Lower leg skin (tissue), 4 donors: ENCODE data around the gene STUB1. TPM values are rescaled to one million over a fixed set of nuclear protein-coding genes. Genes with fewer than 3 reads are reported as not detected.

Experiments used
- DNase-seq, 2 donors: peaks; one replicate each; pipeline ENCODE4 v3.0.0-alpha.2; 2019; ENCODE audit warnings: low spot score in 2 of 2
- H3K4me3 ChIP-seq: fragments of 200-600 bp; sonication (generic); 2 replicates; pipeline ENCODE4 v1.5.1; 2017; ENCODE audit warnings: mild to moderate bottlenecking, low read depth; ENCODE audit not compliant: poor library complexity, severe bottlenecking
- POLR2A ChIP-seq, 2 donors: fragments of 450-650 bp; IDR thresholded peaks; one replicate each; pipeline ENCODE4 v1.6.1; 2016 to 2017; ENCODE audit warnings: antibody characterized with exemption in 2 of 2, mild to moderate bottlenecking in 1 of 2, moderate library complexity in 1 of 2
- WGBS, 2 donors: methylation state at CpG; one replicate each; pipeline ENCODE4 v1.1.5; 2018; 5-methylcytosine and 5-hydroxymethylcytosine counted together
- intact Hi-C: fragments of 100-400 bp; cut with DNase I; formaldehyde crosslinking; loops from one replicate; pipeline ENCODE4 v1.15.0; 2023; ENCODE audit warnings: low total_unique reads
- total RNA-seq, 4 donors: library from RNA; depleted of rRNA; stranded (reverse); fragments of >200 nt; gene quantifications; one replicate each; pipeline ENCODE4 v1.1.0, GENCODE V29; 2016
- TF ChIP-seq, protein P1 (sequence below), 3 donors: fragments of 450-650 bp; IDR thresholded peaks; one replicate each; pipeline ENCODE4 v1.5.1; 2016; ENCODE audit warnings: antibody characterized with exemption in 3 of 3, mild to moderate bottlenecking in 3 of 3, moderate library complexity in 2 of 3

STUB1 gene
- total RNA-seq, 4 donors from 2014 or later = 195 to 272 (median 198) TPM

DNA sequence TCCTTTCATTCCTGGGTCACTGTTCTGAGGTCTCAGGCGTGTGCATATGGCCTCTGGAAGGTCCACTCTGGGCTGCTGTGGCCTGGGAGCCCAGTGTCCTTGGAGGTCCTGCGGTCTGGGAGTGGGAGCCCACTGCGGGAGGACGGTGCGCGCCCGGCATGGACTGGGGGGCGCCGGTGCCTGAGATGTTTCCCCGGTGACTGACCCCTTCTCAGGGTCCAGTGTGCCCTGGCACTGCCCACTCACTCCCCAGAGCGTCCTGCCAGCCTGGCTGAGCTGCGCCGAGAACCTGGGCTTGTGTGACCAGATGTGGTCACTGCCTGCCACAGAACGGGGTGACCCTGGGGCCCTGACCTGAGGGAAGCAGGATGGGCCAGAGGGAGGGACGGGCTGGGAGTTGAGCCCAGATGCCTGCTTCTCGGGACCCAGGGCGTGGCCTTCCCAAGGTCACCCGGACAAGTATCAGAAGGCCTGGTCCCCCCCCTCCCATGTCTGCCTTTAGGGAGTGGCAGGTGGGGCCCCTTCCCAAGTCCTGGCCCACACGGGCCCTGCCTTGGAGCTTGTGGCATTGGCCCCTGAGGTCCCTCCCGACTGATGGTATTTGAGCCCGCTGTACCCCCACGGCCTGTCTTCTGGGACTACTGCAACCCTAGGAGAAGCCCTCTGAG is 5.9 kb upstream of the STUB1 start:
- DNase-seq = no peak
- intact Hi-C loops = no loop called here
- H3K4me3 ChIP-seq = no peak overlapping the region
- WGBS, 2 donors = 79 to 97% methylated on average over 13 to 20 of the region's 22 CpGs
- TF ChIP-seq, protein P1, sequence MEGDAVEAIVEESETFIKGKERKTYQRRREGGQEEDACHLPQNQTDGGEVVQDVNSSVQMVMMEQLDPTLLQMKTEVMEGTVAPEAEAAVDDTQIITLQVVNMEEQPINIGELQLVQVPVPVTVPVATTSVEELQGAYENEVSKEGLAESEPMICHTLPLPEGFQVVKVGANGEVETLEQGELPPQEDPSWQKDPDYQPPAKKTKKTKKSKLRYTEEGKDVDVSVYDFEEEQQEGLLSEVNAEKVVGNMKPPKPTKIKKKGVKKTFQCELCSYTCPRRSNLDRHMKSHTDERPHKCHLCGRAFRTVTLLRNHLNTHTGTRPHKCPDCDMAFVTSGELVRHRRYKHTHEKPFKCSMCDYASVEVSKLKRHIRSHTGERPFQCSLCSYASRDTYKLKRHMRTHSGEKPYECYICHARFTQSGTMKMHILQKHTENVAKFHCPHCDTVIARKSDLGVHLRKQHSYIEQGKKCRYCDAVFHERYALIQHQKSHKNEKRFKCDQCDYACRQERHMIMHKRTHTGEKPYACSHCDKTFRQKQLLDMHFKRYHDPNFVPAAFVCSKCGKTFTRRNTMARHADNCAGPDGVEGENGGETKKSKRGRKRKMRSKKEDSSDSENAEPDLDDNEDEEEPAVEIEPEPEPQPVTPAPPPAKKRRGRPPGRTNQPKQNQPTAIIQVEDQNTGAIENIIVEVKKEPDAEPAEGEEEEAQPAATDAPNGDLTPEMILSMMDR (IDR thresholded peaks at IDR 0.05) = no peak
- no peak for TF ChIP-seq POLR2A (IDR thresholded peaks at IDR 0.05)

DNA sequence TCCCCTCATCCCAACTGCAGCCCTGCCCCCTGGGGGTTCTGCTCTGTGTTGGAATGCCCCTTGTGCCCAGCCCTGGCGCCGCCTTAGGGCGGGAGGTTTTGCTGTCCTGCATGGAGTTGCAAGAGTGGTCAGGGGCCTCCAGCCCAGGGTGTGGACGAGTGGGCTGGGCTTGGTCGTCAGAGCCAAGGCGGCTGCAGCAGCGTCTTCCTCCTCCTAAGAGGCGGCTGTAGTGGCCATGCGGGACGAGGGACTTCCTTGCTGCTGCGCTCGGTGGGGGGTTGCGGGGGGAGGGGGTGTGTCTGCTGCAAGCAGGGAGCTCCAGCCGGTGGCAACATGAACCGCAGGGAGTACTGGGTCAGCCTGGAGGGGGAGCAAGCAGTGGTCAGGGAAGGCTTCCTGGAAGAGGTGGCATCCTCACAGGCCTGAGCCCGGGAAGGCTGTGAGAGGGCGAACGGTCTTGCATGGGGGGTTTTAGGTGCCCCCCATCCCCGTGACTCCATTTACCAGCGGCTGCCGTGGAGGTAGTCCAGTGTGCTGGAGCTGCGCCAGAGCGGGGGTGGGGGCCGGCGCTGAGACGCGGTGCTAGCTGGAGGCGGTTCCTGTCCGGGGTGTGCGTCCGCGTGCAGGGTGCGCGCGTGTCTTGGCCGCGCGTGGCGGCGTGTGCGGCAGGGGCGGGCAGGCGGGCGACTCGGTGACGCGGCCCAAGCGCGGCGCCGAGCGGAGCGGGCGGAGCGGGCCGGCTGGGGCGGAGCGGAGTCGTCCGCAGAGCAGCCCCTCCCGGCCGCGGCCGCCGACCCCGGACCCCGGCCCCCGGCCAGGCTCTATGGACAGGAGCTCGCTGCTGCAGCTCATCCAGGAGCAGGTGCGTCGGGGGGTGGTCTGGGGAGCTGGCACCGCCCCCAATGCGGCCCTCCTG is 5.0 kb upstream of the STUB1 start, which contains the start of gene RHBDL1:
RHBDL1 (plus strand) TSS at position 704 of the 916 bp plus-strand sequence; CDS start at position 824, 120 bp downstream.
- 10 to 11% methylated on average over 33 to 37 of the region's 73 CpGs for WGBS, 2 donors
- H3K4me3 ChIP-seq = no peak within 1 kb of the TSS
- DNase-seq = no peak
- TF ChIP-seq, protein P1 (IDR thresholded peaks at IDR 0.05) = no peak
- no peak for TF ChIP-seq POLR2A (IDR thresholded peaks at IDR 0.05)
- intact Hi-C loops = no loop called here

DNA sequence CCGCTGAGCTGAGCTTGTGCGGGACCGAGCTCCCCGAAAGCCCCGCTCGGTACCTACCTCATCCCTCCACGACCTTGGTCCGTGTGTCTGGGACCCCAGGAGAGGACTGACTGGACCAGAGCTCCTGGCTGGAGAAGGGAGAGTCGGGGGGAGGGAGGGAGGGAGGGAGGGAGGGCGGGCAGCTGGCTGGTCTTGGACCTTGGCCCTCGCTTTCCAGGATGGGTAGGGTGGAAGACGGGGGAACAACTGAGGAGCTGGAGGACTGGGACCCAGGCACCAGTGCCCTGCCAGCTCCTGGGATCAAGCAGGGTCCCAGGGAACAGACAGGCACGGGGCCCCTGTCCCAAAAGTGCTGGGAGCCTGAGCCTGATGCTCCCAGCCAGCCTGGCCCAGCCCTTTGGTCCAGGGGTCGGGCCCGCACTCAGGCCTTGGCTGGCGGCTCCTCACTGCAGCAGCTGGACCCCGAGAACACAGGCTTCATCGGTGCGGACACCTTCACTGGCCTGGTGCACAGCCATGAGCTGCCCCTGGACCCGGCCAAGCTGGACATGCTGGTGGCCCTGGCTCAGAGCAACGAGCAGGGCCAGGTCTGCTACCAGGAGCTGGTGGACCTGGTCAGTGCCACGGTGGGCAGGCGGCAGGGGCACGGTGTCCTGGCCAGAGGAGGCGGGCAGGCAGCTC is 4.2 kb upstream of the STUB1 start:
- DNase-seq = no peak
- intact Hi-C loops = no loop called here
- H3K4me3 ChIP-seq = no peak overlapping the region
- no peak for TF ChIP-seq POLR2A (IDR thresholded peaks at IDR 0.05)
- TF ChIP-seq, protein P1 (IDR thresholded peaks at IDR 0.05) = no peak
- 49 to 54% methylated on average over 6 to 22 of the region's 25 CpGs for WGBS, 2 donors

GRCh38 chr16:676565-676902 is 3.7 kb upstream of the STUB1 start:
- intact Hi-C loops = no loop called here
- TF ChIP-seq, protein P1 (IDR thresholded peaks at IDR 0.05) = no peak
- TF ChIP-seq POLR2A (IDR thresholded peaks at IDR 0.05) = no peak
- H3K4me3 ChIP-seq = no peak overlapping the region
- no peak for DNase-seq
- 46 to 81% methylated on average over 19 to 20 of the region's 21 CpGs for WGBS, 2 donors

- DNase-seq = peak; percentile 76 to 93
- no peak overlapping the region for H3K4me3 ChIP-seq
- intact Hi-C loops = no loop called here
- TF ChIP-seq, protein P1 (IDR thresholded peaks at IDR 0.05) = no peak
- no peak for TF ChIP-seq POLR2A (IDR thresholded peaks at IDR 0.05)
- WGBS, 2 donors = 49 to 57% methylated on average over 21 to 22 of the region's 23 CpGs
Observed at GRCh38 chr16:676913-677312, 3.3 kb upstream of the STUB1 start.
